NCI-H524 (cell line): ENCODE results near the gene ASTN2.

Experiments
- DNase-seq, 2 experiments: peaks; one replicate each; lab custom pipeline; 2025; lab: John Stamatoyannopoulos, UW

ASTN2 gene

DNA sequence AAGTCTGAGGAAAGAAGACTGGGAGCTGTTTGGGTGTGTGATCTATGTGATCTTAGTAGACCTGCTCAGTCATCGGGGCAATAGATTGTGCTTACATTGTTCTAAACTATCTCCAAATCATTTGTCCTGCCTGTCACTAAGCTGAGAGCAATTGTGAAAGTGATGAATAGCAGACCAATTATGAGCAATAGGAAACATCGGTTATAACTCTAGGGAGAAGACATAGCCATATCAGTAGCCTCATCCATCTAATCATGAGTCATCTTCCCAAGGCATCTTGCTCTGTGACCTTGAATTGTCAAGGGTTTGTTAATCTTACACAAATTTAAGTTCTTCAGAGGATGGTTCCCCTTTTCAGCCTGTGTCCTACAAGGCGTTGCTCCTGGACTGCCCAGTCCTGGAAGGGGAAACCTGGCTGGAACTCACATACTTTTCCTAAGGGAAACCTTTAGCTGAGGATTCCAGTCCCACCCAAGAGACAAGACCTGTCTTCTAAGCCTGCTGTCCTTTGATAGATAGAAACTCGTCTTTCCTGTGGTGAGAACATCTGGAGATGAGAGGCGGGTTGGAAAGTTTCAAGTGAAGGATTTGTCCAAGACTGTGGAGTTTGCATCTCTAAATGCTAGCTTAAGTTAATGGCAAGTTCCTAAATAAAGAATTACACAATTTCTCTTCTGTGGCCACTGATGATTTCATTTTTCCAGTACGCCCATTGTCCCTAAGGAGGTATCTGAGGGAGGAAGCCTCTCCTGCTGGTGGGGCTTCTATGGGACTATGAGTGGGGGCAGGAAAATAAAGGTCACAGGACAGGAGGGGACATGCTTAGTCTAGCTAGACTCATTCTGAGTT is 781.6 kb downstream of the ASTN2 start:
- no peak for DNase-seq

DNA sequence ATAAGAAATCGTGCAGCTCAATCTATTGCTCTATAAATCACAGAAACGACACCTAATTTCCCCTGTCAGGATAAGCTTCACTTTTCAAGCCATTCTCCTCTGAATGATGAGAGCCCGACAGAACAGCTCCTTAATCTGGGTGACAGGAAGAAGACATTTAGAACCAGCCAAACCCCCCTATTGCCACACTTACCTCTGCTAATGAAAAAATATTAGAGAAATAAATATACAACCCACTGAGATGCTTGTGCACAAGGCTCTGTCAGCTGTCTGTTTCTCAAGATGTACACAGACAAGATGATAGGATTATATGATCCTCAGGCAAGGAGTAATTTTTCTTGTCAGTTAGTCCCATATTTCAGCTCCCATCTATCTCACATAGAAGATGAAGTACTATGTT is 785.2 kb downstream of the ASTN2 start:
- no peak for DNase-seq

DNA sequence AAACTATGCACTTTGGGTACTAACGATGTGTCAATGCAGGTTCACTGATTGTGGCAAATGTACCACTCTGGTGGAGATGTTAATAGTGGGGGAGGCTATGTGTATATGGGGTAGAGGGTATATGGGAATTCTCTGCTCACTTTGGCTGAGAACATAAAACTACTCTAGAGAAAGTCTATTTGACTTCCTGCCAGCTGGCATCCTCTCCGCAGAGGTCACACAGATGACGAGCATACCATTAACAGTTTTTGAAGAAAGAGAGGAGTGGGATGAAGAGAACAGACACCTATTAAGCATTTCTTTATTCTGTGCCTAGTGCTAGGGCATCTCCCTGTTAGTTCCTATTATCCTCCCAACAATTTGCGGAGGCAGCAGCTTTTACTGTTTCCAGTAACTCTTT is 786.1 kb downstream of the ASTN2 start:
- DNase-seq: no peak

DNA sequence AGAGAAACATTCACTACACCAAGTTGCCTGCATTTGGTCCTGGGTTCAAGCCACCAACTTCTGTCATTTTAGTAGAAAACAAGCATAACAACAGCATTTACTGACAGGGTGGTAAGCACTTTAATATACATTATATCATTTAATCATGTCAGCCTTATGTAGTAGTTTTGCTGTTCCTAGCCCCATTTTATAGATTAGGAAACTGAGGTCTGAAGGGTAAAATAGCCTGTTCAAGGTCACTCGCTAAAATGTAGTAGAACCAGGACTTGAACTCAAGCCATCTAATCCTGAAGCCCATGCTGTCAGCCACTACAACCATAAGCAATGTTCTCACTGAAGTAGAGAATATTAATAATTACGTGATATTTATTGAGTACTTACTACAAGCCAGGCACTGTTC is 787.4 kb downstream of the ASTN2 start:
- DNase-seq: no peak

DNA sequence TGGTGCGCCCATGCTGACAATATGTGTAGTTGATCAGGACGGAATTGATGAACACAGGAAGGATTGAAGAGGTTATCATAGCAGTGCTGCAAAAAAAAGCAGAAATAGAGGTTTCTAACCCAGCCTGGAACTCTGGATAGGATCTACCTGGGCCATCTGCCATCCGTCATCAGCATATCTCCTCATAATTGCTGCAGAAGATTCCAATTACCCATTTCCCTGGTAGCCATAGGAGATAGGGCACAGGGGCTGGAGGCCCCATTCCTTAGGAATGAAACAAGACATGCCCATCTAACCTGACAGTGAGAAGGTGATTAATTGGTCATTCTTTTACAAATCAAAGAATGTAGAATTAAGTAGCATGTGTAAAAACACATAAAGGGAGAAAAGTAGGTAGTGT is 788.1 kb downstream of the ASTN2 start:
- DNase-seq: no peak

DNA sequence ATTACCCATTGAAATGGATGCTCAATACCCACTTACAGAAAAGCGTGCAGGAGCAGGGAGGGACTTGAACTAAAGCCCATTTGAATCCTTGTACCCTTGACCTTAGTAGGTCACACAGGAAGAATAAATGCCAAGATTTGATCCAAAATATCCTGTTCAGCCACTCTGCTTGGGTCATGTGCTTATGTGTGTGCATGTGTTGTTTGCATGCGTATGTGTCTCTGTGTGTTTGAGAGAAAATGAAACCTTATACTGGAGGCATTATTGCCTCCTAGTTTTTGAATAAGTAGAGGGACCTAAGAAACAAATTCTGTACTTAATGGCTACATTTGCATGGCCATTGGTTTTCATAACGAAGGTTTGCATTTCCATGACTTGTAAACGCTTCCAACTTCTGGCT is 791.1 kb downstream of the ASTN2 start:
- DNase-seq: no peak

DNA sequence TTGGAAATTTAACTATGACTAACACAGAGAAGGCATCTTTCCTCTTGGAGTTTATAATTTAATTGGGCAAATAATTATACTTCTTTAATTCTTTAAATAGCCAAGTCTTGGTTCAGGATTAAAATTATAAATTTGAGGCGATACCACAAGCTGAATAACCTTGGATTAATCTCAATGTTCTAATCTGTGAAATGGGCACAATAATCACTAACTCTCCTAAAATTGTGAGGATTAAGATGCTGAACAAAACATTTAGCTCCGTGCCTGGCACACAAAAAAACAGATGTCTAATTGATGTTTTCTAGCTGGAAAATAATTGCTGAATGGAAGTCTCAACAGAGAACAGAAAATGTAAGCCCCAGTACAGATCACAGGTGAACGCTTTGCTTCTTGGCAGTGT is 797.5 kb downstream of the ASTN2 start:
- DNase-seq: no peak

DNA sequence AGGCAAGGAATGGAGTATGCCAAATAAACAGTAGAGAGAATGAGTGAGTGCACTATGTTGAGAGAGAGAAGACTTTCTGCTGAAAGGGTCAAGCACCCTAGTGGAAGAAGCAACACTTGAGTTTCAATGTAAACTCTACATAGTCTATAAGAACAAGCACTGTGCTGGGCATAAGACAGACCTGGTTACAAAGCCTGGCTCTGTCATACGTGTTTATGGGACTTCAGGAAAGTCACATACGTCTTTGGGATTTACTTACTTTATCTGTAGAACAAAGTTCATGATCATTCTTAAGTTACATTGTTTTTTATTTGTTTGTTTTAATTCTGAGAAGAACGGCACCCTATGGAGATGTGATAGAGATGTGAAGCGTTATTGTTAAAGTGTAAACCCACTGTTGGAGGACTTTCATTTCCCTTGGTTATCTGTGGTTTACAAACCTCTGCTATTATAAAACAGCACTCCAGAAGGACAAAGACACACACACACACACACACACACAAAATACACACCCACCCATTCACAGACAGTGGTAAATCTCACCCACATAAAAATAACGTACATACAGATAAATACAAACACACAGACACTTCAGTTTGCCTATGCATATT is 798.4 kb downstream of the ASTN2 start:
- DNase-seq: no peak

DNA sequence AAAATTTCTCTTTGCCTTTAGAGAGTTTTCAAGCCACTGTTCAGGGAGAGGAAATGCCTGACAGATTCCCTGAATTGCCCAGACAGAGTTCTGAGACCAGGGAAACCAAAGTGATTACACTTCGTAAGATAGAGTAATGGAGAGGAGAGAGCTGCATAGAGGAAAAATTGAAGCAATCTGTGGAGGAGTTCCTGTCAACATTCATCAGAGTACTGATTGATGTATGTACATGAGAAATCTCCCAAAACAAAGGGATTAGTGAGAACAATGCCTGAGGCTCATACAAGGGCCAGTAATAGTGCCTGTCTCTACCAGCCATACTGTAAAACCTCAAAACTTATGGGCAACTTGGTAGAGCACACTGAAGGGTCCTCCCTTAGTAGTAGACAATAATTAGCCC is 806.8 kb downstream of the ASTN2 start:
- no peak for DNase-seq

DNA sequence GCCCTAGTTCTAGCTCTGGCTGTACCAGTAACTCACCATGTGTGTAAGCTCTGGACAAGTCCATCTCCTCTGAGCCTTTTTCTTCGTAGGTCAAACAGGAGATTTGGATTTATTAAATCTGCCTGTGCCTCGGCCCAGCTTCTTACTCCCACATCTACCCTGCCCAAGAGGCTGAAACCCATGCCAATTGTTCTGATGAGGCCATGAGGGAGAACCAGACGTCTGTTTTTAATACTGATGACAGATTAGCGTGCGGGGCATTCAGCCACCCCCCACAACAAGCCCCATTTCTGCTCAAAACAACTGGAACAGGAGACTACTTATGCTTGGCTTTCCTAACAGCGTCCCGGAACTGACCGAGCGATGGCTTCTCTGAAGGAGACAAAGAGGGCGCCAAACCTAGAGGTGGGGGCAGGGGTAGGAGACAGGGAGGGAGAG is 808.9 kb downstream of the ASTN2 start:
- no peak for DNase-seq

DNA sequence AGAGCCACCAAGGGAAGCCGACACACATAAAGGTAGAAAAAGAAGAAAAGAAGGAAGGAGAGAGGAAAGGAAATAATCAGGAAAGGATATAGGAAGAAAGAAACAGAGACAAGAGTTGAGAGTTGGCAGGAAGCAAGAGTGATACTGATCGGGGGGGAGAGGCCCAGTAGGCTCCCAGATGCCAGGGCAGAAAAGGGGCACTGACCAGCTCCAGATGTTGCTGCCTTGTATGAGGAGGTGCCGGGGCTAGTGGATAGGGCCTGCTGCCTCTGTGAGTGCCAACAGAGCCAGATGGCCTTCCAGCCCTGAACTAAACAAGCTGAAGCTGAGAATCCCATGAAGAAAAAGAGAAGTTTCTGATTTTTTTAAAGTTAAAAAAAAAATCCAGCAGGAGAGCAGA is 809.8 kb downstream of the ASTN2 start:
- no peak for DNase-seq

DNA sequence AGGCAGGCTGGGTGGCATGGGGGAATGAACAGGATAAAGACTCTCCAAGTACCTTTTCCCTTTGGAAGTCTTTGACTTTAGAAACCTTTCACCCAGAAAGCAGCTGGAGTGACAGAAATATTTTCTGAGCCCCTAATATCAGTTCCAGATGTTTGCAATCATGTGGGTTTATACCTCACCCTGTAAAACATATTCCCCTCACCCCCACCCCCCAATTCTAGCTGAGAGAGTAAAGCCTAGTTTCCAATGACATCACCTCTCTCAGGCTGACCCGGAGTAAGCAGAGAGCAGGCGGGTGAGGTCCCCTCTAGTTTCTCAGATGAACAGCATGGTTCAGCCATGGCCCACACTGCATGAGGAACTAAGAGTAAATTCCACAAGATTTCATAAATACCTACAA is 810.6 kb downstream of the ASTN2 start:
- no peak for DNase-seq

DNA sequence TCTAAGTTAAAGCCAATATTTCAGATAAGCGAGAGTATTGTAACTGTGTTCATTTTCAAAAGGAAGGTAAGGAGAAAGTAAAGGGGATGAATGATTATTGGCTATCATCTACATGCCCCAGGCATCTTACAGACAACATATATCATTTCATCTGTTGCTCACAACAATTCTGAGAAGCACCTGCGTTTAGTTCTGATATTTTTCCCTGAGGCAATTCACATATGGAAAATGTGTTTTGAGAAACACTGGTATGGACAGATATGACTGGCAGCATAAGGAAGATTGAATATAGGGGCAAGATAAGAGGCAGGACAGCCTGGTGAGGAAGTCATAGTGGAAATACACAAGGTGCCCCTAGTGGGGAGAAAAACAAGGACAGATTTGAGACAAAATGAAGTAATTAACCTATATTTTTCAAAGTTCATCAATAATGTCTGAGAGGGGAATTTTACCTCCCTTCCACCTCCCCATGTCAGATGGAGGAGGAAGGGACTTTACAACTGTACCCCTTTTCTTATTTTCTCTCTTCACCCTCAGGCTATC is 815.4 kb downstream of the ASTN2 start:
- no peak for DNase-seq

DNA sequence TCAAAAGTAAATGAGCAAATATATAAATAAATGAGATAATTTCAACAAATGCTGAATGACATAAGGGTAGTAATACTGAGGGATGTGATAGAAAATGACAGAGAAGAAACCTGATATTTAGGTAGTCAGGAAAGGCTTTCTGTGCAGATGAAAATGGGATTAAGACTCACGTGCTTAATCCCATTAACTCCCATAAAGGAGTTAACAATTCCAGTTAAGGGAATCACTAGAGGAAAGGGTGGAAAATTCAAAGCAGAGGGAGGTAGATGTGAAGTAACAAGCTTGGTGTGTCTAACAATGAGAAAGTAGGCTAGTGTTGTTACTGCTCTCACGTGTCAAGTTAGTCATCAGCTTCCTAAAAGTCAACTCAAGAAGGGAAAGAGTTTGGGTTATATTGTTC is 818.2 kb downstream of the ASTN2 start:
- DNase-seq: peak; percentile 72 to 85

DNA sequence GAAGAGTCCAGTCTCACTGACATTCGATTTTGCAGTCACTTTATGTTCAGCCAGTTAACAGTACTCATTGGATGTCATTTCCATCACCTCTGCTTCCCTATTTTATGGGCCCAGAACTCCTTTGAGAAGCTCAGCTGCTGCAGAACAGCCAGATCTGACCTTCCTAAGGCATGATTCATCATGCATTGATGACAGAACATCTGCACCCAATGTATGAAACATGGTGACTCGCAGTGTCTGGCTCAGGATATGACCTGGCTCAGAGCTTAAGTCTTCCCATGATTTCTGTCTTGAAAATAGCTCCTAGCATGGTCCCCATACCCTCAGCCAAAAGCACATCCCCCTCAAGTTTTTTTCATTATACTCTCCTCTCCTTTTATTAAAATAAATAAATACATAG is 820.3 kb downstream of the ASTN2 start:
- no peak for DNase-seq

DNA sequence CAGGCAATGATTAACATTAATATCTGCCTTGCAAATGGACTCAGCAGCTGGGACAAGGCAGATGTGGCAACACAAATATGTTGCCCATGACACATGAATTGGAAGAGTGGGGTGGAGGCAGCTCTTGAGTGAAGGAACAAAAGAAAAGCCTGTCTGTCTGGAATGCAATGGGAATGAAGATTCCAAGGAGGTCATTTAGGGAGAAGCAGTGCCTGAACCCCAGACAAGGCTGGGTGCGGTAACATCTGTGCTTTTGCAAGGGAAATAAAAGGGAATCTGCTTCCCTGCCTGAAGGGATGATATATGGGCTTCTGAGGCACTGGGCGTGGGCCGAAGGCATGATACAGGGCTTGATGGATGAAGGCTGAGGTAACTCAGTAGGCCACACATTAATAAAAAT is 821.9 kb downstream of the ASTN2 start:
- DNase-seq: no peak

DNA sequence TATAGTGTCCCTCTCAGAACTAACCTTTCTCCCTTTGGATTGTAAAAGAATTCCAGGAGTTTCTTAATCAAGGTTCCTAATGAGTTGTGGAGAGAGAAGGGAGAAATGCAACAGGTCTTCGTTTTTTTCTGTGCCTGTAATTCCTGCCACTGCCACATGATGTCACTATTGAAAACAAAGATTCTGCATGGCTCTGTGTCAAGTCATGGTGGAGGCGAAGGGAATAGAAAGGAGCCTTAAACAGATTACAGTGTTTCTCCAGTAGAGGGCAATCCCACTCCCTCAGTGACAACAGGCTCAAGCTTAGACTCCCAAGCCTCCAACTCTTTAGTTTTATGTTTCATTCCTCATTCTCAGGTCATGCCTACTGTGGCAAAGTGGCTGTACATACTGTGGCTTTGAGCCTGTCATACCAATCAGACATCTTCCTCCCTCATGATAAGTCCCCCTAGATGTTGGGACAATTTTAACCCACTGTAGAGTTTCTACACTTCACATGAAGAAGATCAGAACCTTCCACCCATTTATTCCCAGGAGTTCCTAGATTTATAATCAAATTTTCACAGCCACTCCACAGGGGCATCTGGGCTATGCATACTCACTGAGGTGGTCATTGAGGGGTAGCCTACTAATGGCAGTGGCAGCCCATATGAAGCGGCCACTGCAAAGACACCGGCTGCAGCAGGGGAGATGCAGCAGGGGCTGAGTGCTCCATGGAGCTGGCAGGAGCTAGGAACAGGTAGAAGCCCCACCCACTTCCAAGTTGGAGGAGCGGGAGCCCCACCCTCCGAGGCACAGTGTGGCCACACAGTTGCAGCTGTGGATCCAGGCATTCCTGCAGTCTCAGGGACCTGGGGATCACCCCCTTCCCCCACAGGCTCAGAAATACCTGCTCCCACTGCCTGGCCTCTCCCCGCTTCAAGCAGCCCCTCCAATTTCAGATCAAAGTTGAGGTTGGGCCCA is 825.2 kb downstream of the ASTN2 start:
- peak in 1 of 2 experiments; percentile 31 for DNase-seq

DNA sequence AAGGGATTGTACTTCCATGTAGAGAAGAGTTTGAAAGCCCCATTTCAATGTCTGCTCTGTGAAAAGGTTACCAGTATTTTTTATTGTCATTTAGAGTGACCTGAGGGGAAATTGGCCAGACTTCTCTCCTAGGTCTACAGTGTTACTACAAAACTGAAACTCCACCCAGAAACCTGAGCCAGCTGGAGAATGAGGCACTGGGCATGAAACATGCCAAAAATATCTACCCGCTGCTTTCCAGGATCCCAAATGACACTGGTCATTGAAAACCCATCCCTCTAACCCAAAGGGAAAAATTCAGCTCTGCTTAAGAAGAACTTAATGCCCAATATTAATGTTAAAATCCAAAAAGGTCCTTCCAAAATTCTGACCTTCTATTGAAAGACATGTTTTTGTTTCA is 826.9 kb downstream of the ASTN2 start:
- DNase-seq: no peak

DNA sequence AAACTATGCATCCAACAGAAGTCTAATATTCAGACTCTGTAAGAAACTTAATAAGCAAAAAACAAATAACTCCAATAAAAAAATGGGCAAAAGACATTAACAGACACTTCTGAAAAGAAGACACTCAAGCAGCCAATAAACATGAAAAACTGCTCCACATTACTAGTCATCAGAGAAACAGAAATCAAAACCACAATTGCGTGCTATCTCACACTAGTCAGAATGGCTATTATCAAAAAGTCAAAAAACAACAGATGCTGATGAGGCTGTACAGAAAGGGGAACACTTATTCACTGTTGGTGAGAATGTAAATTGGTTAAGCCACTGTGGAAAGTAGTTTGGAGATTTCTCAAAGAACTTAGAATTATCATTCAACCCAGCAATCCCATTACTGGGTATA is 829.0 kb downstream of the ASTN2 start:
- no peak for DNase-seq

DNA sequence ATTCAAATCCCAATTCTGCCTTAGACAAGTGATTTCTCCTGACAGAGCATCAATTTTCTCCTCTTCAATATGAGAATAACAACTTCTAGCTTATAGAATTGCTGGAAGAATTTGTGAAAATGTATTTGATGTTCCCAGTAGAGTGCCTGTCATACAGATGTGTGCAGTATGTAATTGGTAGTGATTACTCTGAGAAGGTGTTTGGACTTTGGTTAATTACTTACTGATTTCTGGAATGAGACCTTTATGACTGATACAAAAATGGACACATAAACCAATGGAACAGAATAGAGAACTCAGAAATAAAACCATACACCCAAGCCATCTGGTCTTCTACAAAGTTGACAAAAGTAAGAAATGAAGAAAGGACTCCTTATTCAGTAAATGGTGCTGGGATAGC is 829.7 kb downstream of the ASTN2 start:
- DNase-seq: no peak

DNA sequence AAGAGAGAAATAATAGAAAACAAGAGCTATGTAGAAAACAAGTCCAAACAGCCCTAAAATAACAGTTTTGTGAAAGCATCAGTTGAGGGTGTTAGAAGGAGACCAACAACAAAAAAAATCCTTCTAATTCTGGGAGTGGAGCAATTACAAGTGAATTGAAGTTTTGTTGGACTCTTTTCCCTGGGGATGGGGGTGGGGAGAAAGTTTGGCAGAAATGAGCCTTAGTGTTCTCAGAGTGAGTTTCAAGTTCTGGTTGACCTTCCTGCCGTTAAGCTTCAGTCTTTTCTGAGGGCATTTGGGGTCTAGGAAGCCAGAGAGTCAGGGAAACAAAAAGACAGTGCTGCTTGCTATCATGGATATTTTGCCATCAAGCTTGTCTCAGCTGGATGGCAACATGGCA is 834.0 kb downstream of the ASTN2 start:
- no peak for DNase-seq

DNA sequence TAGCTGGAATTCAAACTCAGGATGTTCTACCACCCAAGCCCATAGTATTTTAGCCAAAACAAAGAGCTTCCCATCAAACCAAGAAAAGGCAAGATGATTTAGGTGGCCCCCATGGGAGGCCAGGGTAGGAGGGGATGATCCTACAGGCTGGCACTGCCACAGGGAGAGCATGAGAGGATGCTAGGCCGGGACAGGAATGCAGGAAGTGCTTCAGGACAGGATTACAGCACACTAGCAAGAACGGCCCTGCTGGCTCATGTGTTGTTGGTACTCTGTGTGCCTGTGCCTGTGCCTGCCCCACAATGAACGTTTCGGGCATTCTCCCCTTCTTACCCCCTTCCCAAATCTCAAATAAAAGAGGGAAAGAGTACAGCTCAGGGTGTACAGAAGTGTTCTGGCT is 838.5 kb downstream of the ASTN2 start:
- no peak for DNase-seq
